Measurements from ENCODE around the gene FNDC3B. TPM values are rescaled to one million over a fixed set of nuclear protein-coding genes. Genes with fewer than 3 reads are reported as not detected.

The FNDC3B gene
- polyA plus RNA-seq, 1 donor: 56.3 TPM

- DNase-seq (ENCODE audit: low read depth): no peak
Measured at GRCh38 chr3:172448661-172449465, 409.5 kb downstream of the FNDC3B start.

- peak; percentile 6 for DNase-seq (ENCODE audit: low read depth)
Measured at GRCh38 chr3:172449466-172450149, 410.2 kb downstream of the FNDC3B start.

Other genes with a start within 250 kb of the FNDC3B start
- 11.3 TPM for gene PLD1, start 229.1 kb upstream of the FNDC3B start, polyA plus RNA-seq (ENCODE audit: insufficient read length)
- 0.11 TPM for gene TMEM212, start 196.2 kb upstream of the FNDC3B start, polyA plus RNA-seq (ENCODE audit: insufficient read length)

Data from forelimb muscle (tissue), 1 donor.